Muscle of back (tissue), 11 donors: ENCODE measurements around the gene RFX2. TPM values are rescaled to one million over a fixed set of nuclear protein-coding genes. Genes with fewer than 3 reads are reported as not detected.

Experiments used
- DNase-seq, 3 donors: peaks; one replicate each; pipeline versions ENCODE4 v3.0.0 to v3.0.0-alpha.2; 2013
- polyA plus RNA-seq, 10 donors: library from polyadenylated mRNA; unstranded; fragments of 120-200 nt; gene quantifications; one replicate each; pipeline ENCODE4 v1.2.1, GENCODE V29; 2013; ENCODE audit not compliant: insufficient read length in 10 of 10

The RFX2 gene
- polyA plus RNA-seq, 10 donors, result 5.2 to 10.9 (median 6.9) TPM

DNA sequence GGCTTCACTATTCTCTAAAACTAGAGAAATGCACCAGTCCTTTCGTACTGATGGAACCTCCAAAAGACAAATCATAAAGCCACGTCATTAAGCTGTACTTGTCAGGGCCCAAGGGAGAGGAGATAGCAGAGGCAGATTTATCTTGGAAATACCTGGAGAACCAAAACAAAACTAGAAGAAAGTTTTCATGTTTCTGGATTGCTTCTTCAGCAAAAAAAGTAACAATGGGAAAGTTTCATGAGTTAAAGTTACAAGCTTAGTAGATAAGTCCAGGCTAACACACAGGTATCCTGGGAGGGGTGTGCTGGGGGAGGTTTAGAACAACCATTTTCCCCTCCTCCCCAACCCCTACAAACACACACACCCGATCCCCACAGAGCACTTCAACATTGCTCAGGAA, 154.0 kb downstream of the RFX2 start:
- DNase-seq, result no peak

DNA sequence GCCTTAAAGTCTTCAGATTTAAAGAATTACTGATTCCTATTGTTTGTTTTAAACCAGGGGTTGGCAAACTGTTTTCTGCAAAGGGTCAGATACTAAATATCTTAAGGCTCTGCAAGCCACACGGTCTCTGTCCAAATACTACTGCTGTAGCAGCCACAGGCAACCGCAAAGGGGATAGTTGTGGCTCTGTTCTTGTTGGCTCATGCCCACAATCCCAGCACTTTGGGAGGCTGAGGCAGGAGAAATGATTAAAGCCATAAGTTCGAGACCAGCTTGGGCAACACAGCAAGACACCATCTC, 154.7 kb downstream of the RFX2 start:
- DNase-seq, result no peak

GRCh38 chr19:5954293-5954692, 156.0 kb downstream of the RFX2 start:
- DNase-seq, result no peak

- no peak for DNase-seq
Measured at GRCh38 chr19:5953680-5954213, 156.6 kb downstream of the RFX2 start.

DNA sequence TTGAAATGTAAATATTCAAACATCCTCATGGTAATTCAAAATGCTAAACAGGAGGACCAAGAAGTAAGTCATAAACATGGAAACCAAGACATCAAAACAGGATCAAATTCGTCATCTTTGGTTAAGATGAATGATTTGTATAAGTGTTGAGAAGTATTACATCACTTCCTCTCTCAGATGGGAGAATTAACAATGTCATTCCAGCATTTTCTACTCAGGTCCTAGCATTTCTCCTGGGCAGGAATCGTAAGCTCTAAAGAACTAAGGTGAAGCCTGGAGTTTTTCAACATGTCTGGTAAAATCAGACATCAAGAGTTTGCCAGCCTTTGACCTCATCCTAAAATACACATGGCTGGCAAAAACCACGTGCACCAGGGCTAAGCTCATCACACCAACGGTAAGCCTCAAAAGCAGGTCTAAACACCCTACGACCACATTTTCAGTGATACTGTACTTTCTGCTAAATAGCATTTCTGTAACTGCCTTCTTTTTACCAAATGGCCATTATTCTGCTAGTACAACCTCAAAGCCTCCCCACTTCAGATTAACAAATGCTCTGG, 157.2 kb downstream of the RFX2 start:
- DNase-seq, result no peak

DNA sequence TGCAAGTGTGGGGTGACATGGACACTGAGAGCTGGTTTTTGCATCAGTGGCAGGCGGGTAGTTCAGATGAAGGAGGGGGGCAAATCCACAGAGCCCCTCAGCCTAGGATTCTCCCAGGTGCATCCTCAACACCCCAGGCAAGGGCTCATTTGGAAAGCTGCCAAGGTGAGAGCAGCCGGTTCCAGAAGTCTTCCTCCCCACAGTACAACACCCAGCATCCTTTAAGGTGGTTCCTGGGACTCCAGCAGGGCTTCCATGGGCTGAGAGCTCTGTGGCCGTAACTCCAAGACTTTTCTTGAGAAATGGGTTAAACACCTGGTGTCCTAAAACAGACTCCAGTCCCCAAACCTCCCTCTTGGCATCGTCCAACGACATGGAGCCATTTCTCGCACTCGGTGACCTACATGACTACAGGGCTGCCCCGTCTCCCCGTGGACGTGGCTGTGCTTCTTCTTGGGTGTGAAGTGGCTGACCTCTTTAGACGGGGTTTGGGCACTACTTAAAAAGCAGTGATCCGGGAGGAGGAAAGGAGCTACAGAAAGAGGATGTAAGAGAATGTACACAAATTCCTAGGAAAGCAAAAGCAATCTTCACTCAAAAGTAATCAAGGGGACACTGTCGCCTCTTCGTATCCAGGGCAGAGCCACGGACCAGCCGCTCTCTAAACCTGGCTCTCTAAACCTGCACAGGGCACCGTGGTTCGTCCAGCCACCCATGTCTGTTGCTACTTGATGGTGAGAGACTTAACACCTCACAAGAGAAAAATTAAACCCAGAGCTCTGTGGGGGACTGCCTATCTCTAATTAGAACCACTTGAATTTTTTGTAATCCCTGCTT, 157.9 kb downstream of the RFX2 start:
- DNase-seq, result peak in 1 of 3 donors; percentile 28

- peak in 1 of 3 donors; percentile 35 for DNase-seq
Measured at GRCh38 chr19:5951338-5951861, 158.9 kb downstream of the RFX2 start.

- DNase-seq, result no peak
Measured at GRCh38 chr19:5950741-5951140, 159.6 kb downstream of the RFX2 start.

GRCh38 chr19:5949792-5950305, 160.5 kb downstream of the RFX2 start:
- DNase-seq, result no peak

DNA sequence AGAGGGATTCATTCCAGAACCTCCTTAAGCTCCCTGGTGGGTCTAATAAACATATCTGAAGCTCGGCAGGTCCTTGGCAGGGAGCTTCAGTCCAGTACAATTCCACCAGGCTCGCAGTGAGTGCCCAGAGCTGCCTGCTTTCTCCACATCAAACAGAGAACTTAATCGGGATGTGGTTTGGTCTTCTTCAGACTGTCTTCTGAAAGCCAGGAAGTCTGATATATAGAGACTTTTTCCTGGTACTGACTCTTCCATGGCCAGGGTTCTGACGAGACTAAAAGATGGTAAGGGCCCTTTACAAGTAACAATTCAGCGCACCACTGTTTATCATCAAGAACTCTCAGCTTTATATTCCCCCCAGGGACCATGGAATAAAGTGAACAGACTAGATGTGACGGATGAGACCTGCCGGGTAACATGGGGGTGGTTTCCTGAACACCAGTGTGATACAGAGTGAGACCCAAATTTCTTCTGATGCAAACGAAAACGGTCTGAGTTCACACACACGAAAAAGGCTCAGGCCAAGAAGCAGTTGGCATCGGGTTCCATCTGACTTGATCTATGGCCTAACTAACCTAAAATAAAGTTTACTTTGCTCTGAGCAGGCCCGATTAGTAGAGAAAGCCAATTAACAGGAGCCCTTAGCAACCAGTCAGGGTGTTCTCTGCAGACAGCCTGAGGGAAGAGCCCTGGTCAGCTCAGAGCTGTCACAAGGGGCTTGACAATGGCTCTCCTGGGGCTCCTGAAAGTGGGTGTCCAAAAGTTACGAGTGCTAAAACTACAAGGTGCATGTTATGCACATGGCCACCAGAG, 161.3 kb downstream of the RFX2 start:
- DNase-seq, result no peak

DNA sequence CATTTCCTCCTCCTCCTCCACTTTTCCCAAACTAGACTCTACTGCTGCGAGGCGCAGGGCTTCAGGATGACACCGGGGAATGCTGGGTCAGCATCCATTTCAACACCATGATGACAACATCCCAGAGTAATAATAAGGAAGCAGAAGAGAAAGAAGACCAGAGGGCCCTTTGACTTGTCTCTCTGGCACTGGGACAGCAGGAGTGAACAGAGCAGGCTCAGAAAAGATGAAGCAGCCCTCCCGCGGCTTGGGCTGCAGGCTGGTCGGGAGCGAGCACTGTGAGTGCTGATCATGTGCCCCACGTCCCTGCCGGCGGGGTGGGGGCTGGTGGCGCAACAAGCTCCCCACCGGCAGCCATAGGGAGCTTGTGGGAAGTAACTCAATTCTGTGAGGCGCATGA, 162.9 kb downstream of the RFX2 start:
- DNase-seq, result peak in 1 of 3 donors; percentile 78

- DNase-seq, result no peak
Measured at GRCh38 chr19:5943623-5944022, 166.7 kb downstream of the RFX2 start.

Other genes with a start within 250 kb of the RFX2 start
- gene FUT5, start 240.0 kb downstream of the RFX2 start, polyA plus RNA-seq, result under 1 TPM in 3 of 10 donors, not detected in 7; 0.08 to 0.17 (median 0.13) TPM
- gene NDUFA11, start 206.7 kb downstream of the RFX2 start, polyA plus RNA-seq, result 100 to 1,000 TPM; 142 to 217 (median 157) TPM
- 1 to 10 TPM; 2.5 to 5.0 (median 3.1) TPM for gene VMAC, start 205.6 kb downstream of the RFX2 start, polyA plus RNA-seq
- 1 to 10 TPM; 3.2 to 8.3 (median 4.7) TPM for gene CAPS, start 196.2 kb downstream of the RFX2 start, polyA plus RNA-seq
- gene RANBP3, start 132.4 kb downstream of the RFX2 start, polyA plus RNA-seq, result 10 to 100 TPM; 38.4 to 50.4 (median 46.4) TPM
- 1 to 10 TPM in 1 of 10 donors, under 1 TPM in 9; 0.11 to 1.5 (median 0.38) TPM for gene ACSBG2, start 25.2 kb upstream of the RFX2 start, polyA plus RNA-seq
- gene MLLT1, start 169.5 kb upstream of the RFX2 start, polyA plus RNA-seq, result 10 to 100 TPM; 34.9 to 56.8 (median 45.0) TPM
- under 1 TPM in 3 of 10 donors, not detected in 7; 0.08 to 0.28 (median 0.11) TPM for gene ACER1, start 223.1 kb upstream of the RFX2 start, polyA plus RNA-seq